Testis (tissue), 3 donors: ENCODE results near the gene C8G. TPM values are rescaled to one million over a fixed set of nuclear protein-coding genes. Genes with fewer than 3 reads are reported as not detected.
A peak's percentile ranks its signal among the peaks of the same experiment; 100 is the strongest.

Source experiments
- DNase-seq: peaks from one replicate; pipeline ENCODE4 v3.0.0-alpha.2; 2019
- H3K27ac ChIP-seq, 2 donors: fragments of 200-600 bp; sonication (generic); one replicate each; pipeline ENCODE4 v1.5.1; 2019
- H3K27me3 ChIP-seq: fragments of 200-600 bp; sonication (generic); one replicate; pipeline ENCODE4 v1.5.1; 2019
- H3K36me3 ChIP-seq: fragments of 200-600 bp; sonication (generic); one replicate; pipeline ENCODE4 v1.5.1; 2017; ENCODE audit warnings: low read depth; ENCODE audit errors: missing control alignments
- H3K4me1 ChIP-seq: fragments of 200-600 bp; sonication (generic); one replicate; pipeline ENCODE4 v1.5.1; 2019
- H3K4me3 ChIP-seq, 2 donors: fragments of 200-600 bp; sonication (generic); one replicate each; pipeline ENCODE4 v1.5.1; 2017 to 2019
- H3K9me3 ChIP-seq: fragments of 200-600 bp; sonication (generic); one replicate; pipeline ENCODE4 v1.5.1; 2017
- POLR2A ChIP-seq: fragments of 450-650 bp; IDR thresholded peaks from one replicate; pipeline ENCODE4 v1.6.1; 2017; ENCODE audit warnings: antibody characterized with exemption, mild to moderate bottlenecking, moderate library complexity
- WGBS, 2 donors: methylation state at CpG; one replicate each; pipeline ENCODE4 v1.1.5; 2018; 5-methylcytosine and 5-hydroxymethylcytosine counted together
- intact Hi-C: fragments of 100-400 bp; cut with DNase I; formaldehyde crosslinking; loops from one replicate; pipeline ENCODE4 v1.15.1; 2023; ENCODE audit warnings: low total_unique reads
- polyA plus RNA-seq: library from polyadenylated mRNA; stranded (reverse); fragments of 350-450 nt; fragmentation: Illumina TruSeq; extraction: RNeasy Lipid Tissue Mini Kit (QIAGEN cat#74804); gene quantifications from one replicate; pipeline ENCODE4 v1.2.3, GENCODE V29; 2014; ENCODE audit warnings: low read depth, low replicate concordance; ENCODE audit not compliant: insufficient read depth
- total RNA-seq, 2 donors: library from RNA; depleted of rRNA; stranded (reverse); fragments of >200 nt; gene quantifications; one replicate each; pipeline ENCODE4 v1.2.3, GENCODE V29; 2016
- TF ChIP-seq, protein P1 (sequence below), 3 experiments: fragments of 450-650 bp in 2 of 3; fragments of 200-600 bp in 1 of 3; sonication (generic) in 1 of 3; IDR thresholded peaks; one replicate each; pipeline ENCODE4 v1.5.1; 2016 to 2019; ENCODE audit warnings: antibody characterized with exemption in 3 of 3, mild to moderate bottlenecking in 2 of 3, moderate library complexity in 1 of 3

C8G gene
- total and polyA plus RNA-seq, 3 donors from 2014 or later, result 4.6 to 4.9 (median 4.6) TPM

DNA sequence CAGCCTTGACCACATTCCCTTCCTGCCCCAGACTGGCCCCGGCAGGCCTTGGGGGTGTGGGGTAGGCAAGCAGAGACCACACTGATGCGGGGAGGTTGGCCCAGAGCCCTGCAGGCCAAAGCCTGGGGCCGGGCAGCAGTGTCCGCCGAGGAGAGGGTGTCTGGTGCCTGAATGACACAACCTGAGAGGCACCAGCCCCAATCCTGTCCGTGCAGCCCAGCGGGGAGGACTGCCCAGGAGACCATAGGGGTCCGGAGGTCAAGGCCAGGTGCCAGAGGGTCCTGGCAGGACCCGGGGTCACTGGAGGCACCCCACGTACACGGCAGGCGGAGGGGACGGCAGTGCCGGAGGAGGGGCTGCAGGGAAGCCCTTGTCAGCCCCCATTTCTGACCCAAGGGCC lies 26.7 kb downstream of the C8G start:
- H3K27ac ChIP-seq, result peak overlapping the region; percentile 70 to 76
- H3K27me3 ChIP-seq, result no peaks in the 10 kb centered on the region
- H3K36me3 ChIP-seq, result no peaks in the 10 kb centered on the region
- intact Hi-C loops, result no loop called here
- TF ChIP-seq POLR2A, result no peak
- TF ChIP-seq, protein P1, sequence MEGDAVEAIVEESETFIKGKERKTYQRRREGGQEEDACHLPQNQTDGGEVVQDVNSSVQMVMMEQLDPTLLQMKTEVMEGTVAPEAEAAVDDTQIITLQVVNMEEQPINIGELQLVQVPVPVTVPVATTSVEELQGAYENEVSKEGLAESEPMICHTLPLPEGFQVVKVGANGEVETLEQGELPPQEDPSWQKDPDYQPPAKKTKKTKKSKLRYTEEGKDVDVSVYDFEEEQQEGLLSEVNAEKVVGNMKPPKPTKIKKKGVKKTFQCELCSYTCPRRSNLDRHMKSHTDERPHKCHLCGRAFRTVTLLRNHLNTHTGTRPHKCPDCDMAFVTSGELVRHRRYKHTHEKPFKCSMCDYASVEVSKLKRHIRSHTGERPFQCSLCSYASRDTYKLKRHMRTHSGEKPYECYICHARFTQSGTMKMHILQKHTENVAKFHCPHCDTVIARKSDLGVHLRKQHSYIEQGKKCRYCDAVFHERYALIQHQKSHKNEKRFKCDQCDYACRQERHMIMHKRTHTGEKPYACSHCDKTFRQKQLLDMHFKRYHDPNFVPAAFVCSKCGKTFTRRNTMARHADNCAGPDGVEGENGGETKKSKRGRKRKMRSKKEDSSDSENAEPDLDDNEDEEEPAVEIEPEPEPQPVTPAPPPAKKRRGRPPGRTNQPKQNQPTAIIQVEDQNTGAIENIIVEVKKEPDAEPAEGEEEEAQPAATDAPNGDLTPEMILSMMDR (IDR thresholded peaks at IDR 0.05), result no peak
- peaks cover 81% of the 10 kb centered on the region for H3K4me1 ChIP-seq
- 37 to 59% methylated on average over 9 to 14 of the region's 14 CpGs for WGBS, 2 donors
- no peaks in the 10 kb centered on the region for H3K9me3 ChIP-seq
- no peak overlapping the region for H3K4me3 ChIP-seq
- DNase-seq, result no peak

DNA sequence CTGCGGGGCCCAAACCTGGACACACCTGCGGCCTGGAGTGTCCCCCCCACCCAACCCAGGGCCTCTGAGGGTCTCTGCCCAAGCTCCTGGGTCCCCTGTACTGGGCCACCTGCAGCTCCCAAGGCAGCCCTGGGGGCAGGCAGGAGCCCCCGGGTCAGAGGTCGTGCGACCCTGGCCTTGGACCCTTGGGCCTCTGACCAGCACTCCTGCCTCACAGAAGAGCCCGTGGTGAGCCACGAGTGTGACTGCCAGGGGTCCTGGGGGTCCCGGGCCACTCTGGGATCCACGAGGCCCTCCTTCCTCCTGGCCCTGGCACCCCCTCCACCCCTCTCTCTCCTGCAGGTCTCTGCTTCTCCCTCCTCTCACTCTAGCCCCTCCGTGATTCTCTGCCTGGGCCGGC lies 27.3 kb downstream of the C8G start:
- H3K27ac ChIP-seq, result peak overlapping the region; percentile 70 to 76
- H3K9me3 ChIP-seq, result no peaks in the 10 kb centered on the region
- 70 to 71% methylated on average over 2 to 11 of the region's 11 CpGs for WGBS, 2 donors
- no peak for DNase-seq
- H3K4me1 ChIP-seq, result peaks cover 85% of the 10 kb centered on the region
- no peaks in the 10 kb centered on the region for H3K36me3 ChIP-seq
- TF ChIP-seq, protein P1 (IDR thresholded peaks at IDR 0.05), result no peak
- TF ChIP-seq POLR2A, result no peak
- intact Hi-C loops, result no loop called here
- no peak overlapping the region for H3K4me3 ChIP-seq
- H3K27me3 ChIP-seq, result no peaks in the 10 kb centered on the region

DNA sequence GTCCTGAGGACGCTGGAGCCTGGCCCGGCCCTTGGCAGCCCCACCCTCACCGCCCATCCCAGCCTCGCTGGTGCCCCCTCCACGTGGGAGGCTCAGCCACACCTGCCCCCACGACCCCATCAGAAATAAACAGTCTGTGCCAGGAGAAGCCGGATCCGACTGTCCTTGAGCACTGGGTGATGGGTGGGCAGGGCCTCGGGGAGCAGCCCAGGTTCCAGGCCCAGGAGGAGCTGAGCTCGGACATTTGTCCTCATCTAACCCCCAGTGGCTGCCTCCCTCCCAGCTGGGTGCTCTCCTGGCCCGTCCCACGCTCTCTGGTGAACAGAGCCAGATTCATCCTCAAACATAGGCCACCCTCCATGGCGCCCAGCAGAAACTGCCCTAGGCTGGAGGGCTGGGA lies 27.7 kb downstream of the C8G start:
- Histone ChIP-seq H3K4me3 (no peak overlapping the region), H3K27me3 (no peaks in the 10 kb centered on the region), H3K36me3 (no peaks in the 10 kb centered on the region), H3K27ac (peak overlapping the region; percentile 70 to 76), H3K4me1 (peaks cover 85% of the 10 kb centered on the region), H3K9me3 (no peaks in the 10 kb centered on the region)
- intact Hi-C loops, result no loop called here
- WGBS, 2 donors, result 32 to 52% methylated on average over 11 to 13 of the region's 13 CpGs
- no peak for DNase-seq
- TF ChIP-seq, protein P1 (IDR thresholded peaks at IDR 0.05), result no peak
- no peak for TF ChIP-seq POLR2A

- TF ChIP-seq, protein P1 (IDR thresholded peaks at IDR 0.05), result no peak
- TF ChIP-seq POLR2A, result no peak
- no peaks in the 10 kb centered on the region for H3K9me3 ChIP-seq
- peak overlapping the region in 1 of 2 donors; percentile 92 for H3K27ac ChIP-seq
- no peaks in the 10 kb centered on the region for H3K36me3 ChIP-seq
- H3K4me3 ChIP-seq, result no peak overlapping the region
- 87 to 89% methylated on average over 17 to 29 of the region's 29 CpGs for WGBS, 2 donors
- peaks cover 75% of the 10 kb centered on the region for H3K4me1 ChIP-seq
- intact Hi-C loops, result no loop called here
- DNase-seq, result no peak
- H3K27me3 ChIP-seq, result no peaks in the 10 kb centered on the region
These were observed 28.9 kb downstream of the C8G start for GRCh38 chr9:136973618-136974617.
